WI38 (cell line): ENCODE measurements around the gene MYO1E.

Source experiments
- H3K4me3 ChIP-seq: 2 replicates; pipeline ENCODE4 v1.5.1; 2011; ENCODE audit warnings: low read depth, mild to moderate bottlenecking, control low read depth, low read length
- CTCF ChIP-seq: IDR thresholded peaks from 2 replicates; pipeline ENCODE4 v1.5.1; 2012; ENCODE audit warnings: low read depth, mild to moderate bottlenecking, control low read depth, low read length

The MYO1E gene

GRCh38 chr15:59173194-59173593, 199.5 kb downstream of the MYO1E start:
- TF ChIP-seq CTCF, result no peak
- H3K4me3 ChIP-seq, result no peak overlapping the region

DNA sequence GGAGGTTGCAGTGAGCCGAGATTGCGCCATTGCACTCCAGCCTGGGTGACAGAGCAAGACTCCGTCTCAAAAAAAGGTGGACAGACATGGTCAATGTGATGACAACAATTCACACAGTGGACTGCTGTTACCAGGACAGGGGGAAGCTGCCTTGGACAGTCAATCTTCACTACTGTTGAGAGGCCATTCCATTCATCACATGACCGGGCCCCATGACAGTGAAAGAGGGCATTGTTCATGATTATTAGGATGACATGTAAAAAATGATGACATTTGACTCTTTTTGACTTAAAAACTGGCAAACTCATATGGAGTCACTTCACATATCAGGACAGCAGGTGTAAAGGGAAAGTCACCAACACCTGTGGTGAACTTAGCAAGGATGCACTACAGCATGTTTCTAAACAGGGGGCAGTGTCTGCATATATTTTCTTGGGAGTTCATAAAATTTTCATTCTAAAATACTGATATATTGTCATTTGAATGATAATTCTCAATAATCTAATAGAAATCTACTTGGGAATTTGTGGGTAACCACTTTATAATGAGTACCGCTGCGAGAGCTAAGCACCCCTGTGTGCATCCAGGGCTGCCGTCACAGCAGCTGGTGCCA, 200.3 kb downstream of the MYO1E start:
- no peak overlapping the region for H3K4me3 ChIP-seq
- no peak for TF ChIP-seq CTCF

DNA sequence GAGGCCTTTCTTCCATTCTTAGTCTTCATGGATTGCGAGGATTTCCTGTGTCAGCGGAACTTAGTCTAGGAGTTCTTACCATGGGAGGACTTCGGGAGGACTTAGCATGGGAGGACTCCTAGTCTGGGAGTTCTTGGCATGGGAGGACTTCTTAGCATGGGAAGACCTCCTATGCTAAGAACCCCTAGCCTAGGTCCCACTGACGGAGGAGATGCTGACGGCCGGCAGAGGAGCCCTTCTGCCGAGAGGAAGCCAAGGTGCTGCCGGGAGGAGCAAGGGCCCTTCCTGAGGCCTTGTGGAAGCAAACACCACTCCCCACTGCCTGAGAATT, 201.6 kb downstream of the MYO1E start:
- TF ChIP-seq CTCF, result no peak
- no peak overlapping the region for H3K4me3 ChIP-seq

DNA sequence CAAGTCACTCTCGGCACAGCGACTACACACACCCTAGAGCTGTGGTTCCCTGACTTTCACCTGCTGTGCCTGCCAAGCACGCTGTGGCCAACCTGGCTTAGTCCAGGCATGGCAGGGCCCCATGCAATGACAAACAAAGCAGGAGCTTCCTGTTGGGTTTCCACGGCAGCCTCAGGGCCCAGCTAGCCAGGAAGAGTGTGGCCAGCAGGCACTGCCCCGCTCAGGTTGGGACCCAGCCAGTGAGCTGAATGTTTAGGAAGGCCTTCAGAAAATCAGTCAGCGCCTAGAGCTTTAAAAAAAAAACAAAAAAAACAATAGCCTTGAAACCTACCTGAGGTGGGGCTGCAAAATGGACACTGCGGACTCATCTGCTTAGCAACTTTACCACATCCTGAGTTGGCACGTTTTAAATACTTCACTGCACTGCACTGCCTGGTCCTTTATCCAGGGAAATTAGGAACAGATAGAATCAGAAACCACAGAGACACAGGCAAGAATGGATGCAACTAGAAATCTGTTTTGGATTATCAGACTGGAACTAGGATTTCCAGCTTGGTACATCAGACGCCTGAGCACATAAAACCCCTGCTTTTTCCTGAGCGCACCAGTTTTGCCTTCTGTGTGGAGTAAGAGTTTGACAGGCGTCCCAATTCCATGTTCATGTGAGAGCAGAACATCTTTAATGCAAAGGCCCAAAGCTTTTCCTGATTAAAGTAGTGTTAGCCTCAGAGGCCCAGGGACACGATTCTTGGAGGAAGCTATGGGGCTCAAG, 202.2 kb downstream of the MYO1E start:
- H3K4me3 ChIP-seq, result no peak overlapping the region
- no peak for TF ChIP-seq CTCF

GRCh38 chr15:59169251-59169708, 203.4 kb downstream of the MYO1E start:
- TF ChIP-seq CTCF, result no peak

GRCh38 chr15:59168536-59168935, 204.1 kb downstream of the MYO1E start:
- TF ChIP-seq CTCF, result no peak
- H3K4me3 ChIP-seq, result no peak overlapping the region

More at GRCh38 chr15:59169251-59169708, 203.4 kb downstream of the MYO1E start:
- no peak overlapping the region for H3K4me3 ChIP-seq

DNA sequence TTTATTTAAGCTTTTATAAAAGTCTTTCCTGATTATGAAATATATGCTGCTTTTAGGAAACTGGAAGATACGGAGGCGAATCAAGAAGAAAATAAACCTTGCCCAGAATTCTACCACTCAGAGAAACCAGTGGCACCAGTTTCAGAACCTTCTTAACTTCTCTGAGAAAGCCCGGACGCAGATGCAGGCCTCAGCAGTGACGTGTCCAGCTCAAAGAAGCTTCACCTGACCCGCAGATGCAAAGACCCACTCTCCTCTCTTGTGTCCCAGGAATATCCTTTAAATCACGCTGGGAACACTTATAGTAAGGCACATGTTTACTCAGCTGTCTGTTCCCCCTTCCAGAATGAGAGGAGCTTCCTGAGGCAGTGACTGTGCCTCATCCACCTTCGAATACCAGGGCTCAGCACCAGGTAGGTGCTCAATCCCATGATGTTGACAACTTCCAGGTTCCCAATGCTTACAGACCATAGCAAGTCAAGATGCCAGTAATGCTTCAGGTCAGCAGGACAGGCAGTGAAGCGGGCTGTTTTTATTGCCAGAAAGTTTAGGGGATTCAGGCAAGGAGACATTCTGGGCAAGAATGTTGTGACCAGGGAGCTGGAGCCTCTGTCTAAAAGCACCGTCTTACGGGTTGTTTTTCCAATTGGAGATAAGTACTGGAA, 205.9 kb downstream of the MYO1E start:
- H3K4me3 ChIP-seq, result no peak overlapping the region
- no peak for TF ChIP-seq CTCF
